GM23338 (cell line): ENCODE results near the gene TACR3. TPM values are rescaled to one million over a fixed set of nuclear protein-coding genes. Genes with fewer than 3 reads are reported as not detected.

ENCODE experiments used
- ATAC-seq: fragments of 200-7000 bp; cut with Tn5 transposase; 3 replicates; pipeline ENCODE4 v1.9.1; 2020
- DNase-seq: peaks from one replicate; pipeline ENCODE4 v3.0.0-alpha.2; 2015; ENCODE audit warnings: low spot score
- H2AFZ ChIP-seq: fragments of 200-600 bp; sonication (generic); 2 replicates; pipeline ENCODE4 v1.8.0; 2016; ENCODE audit warnings: antibody characterized with exemption, mild to moderate bottlenecking, moderate library complexity
- H3F3A ChIP-seq: fragments of 200-600 bp; sonication (generic); replicated peaks from 2 replicates; pipeline ENCODE4 v1.8.0; 2017; ENCODE audit warnings: antibody characterized with exemption, mixed run types, low read depth
- H3K27ac ChIP-seq: fragments of 200-600 bp; sonication (generic); 2 replicates; pipeline ENCODE4 v1.6.1; 2016; ENCODE audit warnings: low read depth
- H3K27me3 ChIP-seq: fragments of 200-600 bp; sonication (generic); 2 replicates; pipeline ENCODE4 v1.8.0; 2016; ENCODE audit warnings: mild to moderate bottlenecking, mixed run types, moderate library complexity; ENCODE audit not compliant: insufficient read depth
- H3K36me3 ChIP-seq: fragments of 200-600 bp; sonication (generic); 2 replicates; pipeline ENCODE4 v1.8.0; 2016; ENCODE audit warnings: mild to moderate bottlenecking; ENCODE audit not compliant: insufficient read depth
- H3K4me1 ChIP-seq: fragments of 200-600 bp; sonication (generic); 2 replicates; pipeline ENCODE4 v1.8.0; 2016; ENCODE audit warnings: mild to moderate bottlenecking, moderate library complexity; ENCODE audit not compliant: insufficient read depth
- H3K4me2 ChIP-seq: fragments of 200-600 bp; sonication (generic); 2 replicates; pipeline ENCODE4 v1.7.1; 2017; ENCODE audit warnings: mixed run types
- H3K4me3 ChIP-seq: fragments of 200-600 bp; sonication (generic); 2 replicates; pipeline ENCODE4 v1.6.1; 2016; ENCODE audit warnings: mixed run types
- H3K79me2 ChIP-seq: fragments of 200-600 bp; sonication (generic); replicated peaks from 2 replicates; pipeline ENCODE4 v1.8.0; 2017; ENCODE audit warnings: mild to moderate bottlenecking; ENCODE audit not compliant: insufficient read depth
- H3K9me2 ChIP-seq: fragments of 200-600 bp; sonication (generic); 2 replicates; pipeline ENCODE4 v1.8.0; 2017; ENCODE audit not compliant: insufficient read depth
- H4K20me1 ChIP-seq: fragments of 200-600 bp; sonication (generic); replicated peaks from 2 replicates; pipeline ENCODE4 v1.8.0; 2017; ENCODE audit warnings: mild to moderate bottlenecking; ENCODE audit not compliant: insufficient read depth
- H3K27ac Mint-ChIP-seq: 2 replicates; pipeline ENCODE4 v1.8.0; 2020; ENCODE audit warnings: inconsistent platforms, mild to moderate bottlenecking, moderate library complexity, mixed read lengths
- H3K27me3 Mint-ChIP-seq: 3 replicates; pipeline ENCODE4 v1.8.0; 2022; ENCODE audit warnings: low read depth, mild to moderate bottlenecking, moderate library complexity, mixed read lengths, inconsistent platforms; ENCODE audit not compliant: insufficient read depth, poor library complexity
- H3K36me3 Mint-ChIP-seq: 3 replicates; pipeline ENCODE4 v1.8.0; 2021; ENCODE audit warnings: low read depth, mild to moderate bottlenecking, inconsistent platforms, moderate library complexity, mixed read lengths
- H3K4me1 Mint-ChIP-seq: 3 replicates; pipeline ENCODE4 v1.8.0; 2020; ENCODE audit warnings: mild to moderate bottlenecking, inconsistent platforms, mixed read lengths
- H3K4me3 Mint-ChIP-seq: 3 replicates; pipeline ENCODE4 v1.8.0; 2021; ENCODE audit warnings: moderate library complexity, mild to moderate bottlenecking, inconsistent platforms, mixed read lengths
- H3K9me3 Mint-ChIP-seq: 3 replicates; pipeline ENCODE4 v1.8.0; 2020; ENCODE audit warnings: moderate library complexity, mild to moderate bottlenecking, inconsistent platforms, mixed read lengths
- EZH2phosphoT487 ChIP-seq: fragments of 200-600 bp; sonication (generic); IDR thresholded peaks from one replicate; pipeline ENCODE4 v1.8.1; 2018; ENCODE audit warnings: antibody characterized with exemption; ENCODE audit not compliant: unreplicated experiment
- JUNB ChIP-seq: IDR thresholded peaks from one replicate; pipeline ENCODE4 v1.6.1; 2016; ENCODE audit warnings: antibody characterized with exemption; ENCODE audit not compliant: unreplicated experiment
- NANOG ChIP-seq: IDR thresholded peaks from 2 replicates; pipeline ENCODE4 v1.6.1; 2016; ENCODE audit warnings: antibody characterized with exemption, borderline replicate concordance
- POLR2AphosphoS5 ChIP-seq: IDR thresholded peaks from 2 replicates; pipeline ENCODE4 v1.6.1; 2016; ENCODE audit warnings: antibody characterized with exemption, low read depth
- STAT1 ChIP-seq: IDR thresholded peaks from one replicate; pipeline ENCODE4 v1.6.1; 2016; ENCODE audit warnings: antibody characterized with exemption; ENCODE audit not compliant: unreplicated experiment
- ZNF114 ChIP-seq: fragments of 250-450 bp; sonication (Bioruptor Pico); IDR thresholded peaks from 2 replicates; pipeline ENCODE4 v1.5.0; 2020; ENCODE audit warnings: mild to moderate bottlenecking, moderate library complexity
- ZNF331 ChIP-seq: fragments of 250-450 bp; sonication (Bioruptor Pico); IDR thresholded peaks from 2 replicates; pipeline ENCODE4 v1.5.0; 2020; ENCODE audit warnings: low read depth, mild to moderate bottlenecking, moderate library complexity
- polyA plus RNA-seq: library from polyadenylated mRNA; unstranded; fragments of >200 nt; fragmentation: Nextera tagmentation; extraction: Ambion mirVana; gene quantifications from 2 replicates; pipeline ENCODE4 v1.2.1, GENCODE V29; 2016
- total RNA-seq: library from RNA; depleted of rRNA; stranded (reverse); fragments of >200 nt; shearing (Covaris generic); gene quantifications from 2 replicates; pipeline ENCODE4 v1.2.3, GENCODE V29; 2014
- TF ChIP-seq, protein P1 (sequence below), 2 experiments: fragments of 200-600 bp in 1 of 2; sonication (generic) in 1 of 2; conservative IDR thresholded peaks; 2 replicates each; pipeline versions ENCODE4 v1.5.1 to v1.6.1; 2016 to 2017; ENCODE audit warnings: antibody characterized with exemption in 2 of 2, low read depth in 2 of 2, mild to moderate bottlenecking in 2 of 2, moderate library complexity in 1 of 2
- TF ChIP-seq, protein P2 (sequence below): IDR thresholded peaks from 2 replicates; pipeline ENCODE4 v1.6.1; 2016; ENCODE audit warnings: antibody characterized with exemption
- TF ChIP-seq, protein P3 (sequence below): fragments of 250-450 bp; sonication (Bioruptor Pico); IDR thresholded peaks from 2 replicates; pipeline ENCODE4 v1.5.0; 2020; ENCODE audit warnings: mild to moderate bottlenecking, moderate library complexity

TACR3 gene
- total and polyA plus RNA-seq, 2 experiments from 2014 or later: 0.76 to 2.2 TPM

DNA sequence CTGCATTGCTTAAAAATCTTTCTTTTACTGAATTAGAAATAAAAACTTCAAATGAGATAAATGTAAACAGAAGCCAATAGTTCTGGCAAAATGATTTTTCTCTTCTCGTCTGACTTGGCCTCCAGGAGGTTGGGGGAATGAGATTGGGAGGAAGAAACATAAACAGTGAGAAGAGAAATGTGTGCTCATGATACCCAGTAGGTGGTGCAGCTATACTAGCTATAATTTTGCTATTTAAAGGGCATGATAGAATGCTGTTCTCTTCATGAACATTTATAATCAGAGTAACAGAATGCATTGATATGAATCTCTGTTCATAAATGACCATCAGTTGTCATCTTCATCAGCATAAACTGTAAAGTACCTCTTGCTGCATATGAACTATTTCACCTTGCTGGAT, 85.5 kb downstream of the TACR3 start:
- Histone ChIP-seq H3K79me2 (no peaks in the 10 kb centered on the region), H3K4me3 (no peak overlapping the region), H4K20me1 (no peaks in the 10 kb centered on the region), H3F3A (no peaks in the 10 kb centered on the region), H3K4me1 (no peaks in the 10 kb centered on the region), H3K36me3 (no peaks in the 10 kb centered on the region), H3K4me2 (no peak overlapping the region), H3K27me3 (no peaks in the 10 kb centered on the region), H3K27ac (no peak overlapping the region), H2AFZ (no peak overlapping the region), H3K9me2 (no peaks in the 10 kb centered on the region)
- ATAC-seq (no peak), DNase-seq (peak; percentile 11)
- Mint-ChIP-seq H3K4me3 (no peak overlapping the region), H3K4me1 (no peaks in the 10 kb centered on the region; the same call in 2 of the 3 replicates), H3K36me3 (no peaks in the 10 kb centered on the region), H3K27ac (no peak overlapping the region), H3K9me3 (no peaks in the 10 kb centered on the region), H3K27me3 (no peaks in the 10 kb centered on the region)
- no peak for TF ChIP-seq POLR2AphosphoS5
- TF ChIP-seq, protein P1, sequence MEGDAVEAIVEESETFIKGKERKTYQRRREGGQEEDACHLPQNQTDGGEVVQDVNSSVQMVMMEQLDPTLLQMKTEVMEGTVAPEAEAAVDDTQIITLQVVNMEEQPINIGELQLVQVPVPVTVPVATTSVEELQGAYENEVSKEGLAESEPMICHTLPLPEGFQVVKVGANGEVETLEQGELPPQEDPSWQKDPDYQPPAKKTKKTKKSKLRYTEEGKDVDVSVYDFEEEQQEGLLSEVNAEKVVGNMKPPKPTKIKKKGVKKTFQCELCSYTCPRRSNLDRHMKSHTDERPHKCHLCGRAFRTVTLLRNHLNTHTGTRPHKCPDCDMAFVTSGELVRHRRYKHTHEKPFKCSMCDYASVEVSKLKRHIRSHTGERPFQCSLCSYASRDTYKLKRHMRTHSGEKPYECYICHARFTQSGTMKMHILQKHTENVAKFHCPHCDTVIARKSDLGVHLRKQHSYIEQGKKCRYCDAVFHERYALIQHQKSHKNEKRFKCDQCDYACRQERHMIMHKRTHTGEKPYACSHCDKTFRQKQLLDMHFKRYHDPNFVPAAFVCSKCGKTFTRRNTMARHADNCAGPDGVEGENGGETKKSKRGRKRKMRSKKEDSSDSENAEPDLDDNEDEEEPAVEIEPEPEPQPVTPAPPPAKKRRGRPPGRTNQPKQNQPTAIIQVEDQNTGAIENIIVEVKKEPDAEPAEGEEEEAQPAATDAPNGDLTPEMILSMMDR (conservative IDR thresholded peaks at IDR 0.05; ENCODE audit: low read depth in 2 of 2): peak; percentile 32 to 35; a peak in 3 of 4 replicates
- no peak for TF ChIP-seq ZNF331
- TF ChIP-seq JUNB: no peak
- no peak for TF ChIP-seq NANOG
- TF ChIP-seq, protein P2, sequence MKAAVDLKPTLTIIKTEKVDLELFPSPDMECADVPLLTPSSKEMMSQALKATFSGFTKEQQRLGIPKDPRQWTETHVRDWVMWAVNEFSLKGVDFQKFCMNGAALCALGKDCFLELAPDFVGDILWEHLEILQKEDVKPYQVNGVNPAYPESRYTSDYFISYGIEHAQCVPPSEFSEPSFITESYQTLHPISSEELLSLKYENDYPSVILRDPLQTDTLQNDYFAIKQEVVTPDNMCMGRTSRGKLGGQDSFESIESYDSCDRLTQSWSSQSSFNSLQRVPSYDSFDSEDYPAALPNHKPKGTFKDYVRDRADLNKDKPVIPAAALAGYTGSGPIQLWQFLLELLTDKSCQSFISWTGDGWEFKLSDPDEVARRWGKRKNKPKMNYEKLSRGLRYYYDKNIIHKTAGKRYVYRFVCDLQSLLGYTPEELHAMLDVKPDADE: no peak

DNA sequence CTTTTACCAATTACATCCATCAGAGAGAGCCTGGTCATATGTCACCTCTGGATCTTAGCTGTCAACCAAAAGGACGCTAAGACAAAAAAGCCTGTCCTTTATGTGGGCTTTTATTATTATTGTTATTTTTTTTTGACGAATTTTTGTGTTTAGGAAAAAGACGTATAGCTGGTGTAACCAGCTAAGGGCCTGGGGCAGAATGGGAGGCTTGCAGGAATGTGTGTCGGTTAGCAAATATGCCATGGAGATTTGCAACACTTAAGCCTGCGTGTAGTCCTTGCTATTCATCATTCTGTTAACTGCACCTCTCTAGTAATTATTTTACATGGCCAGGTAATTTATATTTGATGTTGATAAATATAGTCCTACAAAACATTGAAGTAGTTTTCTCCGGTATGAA, 93.5 kb downstream of the TACR3 start:
- Mint-ChIP-seq H3K27me3 (no peaks in the 10 kb centered on the region), H3K4me1 (peaks cover 3% of the 10 kb centered on the region; the same call in 2 of the 3 replicates), H3K36me3 (no peaks in the 10 kb centered on the region), H3K4me3 (no peak overlapping the region), H3K27ac (no peak overlapping the region), H3K9me3 (no peaks in the 10 kb centered on the region; the same call in 2 of the 3 replicates)
- Histone ChIP-seq H3K4me1 (no peaks in the 10 kb centered on the region; the same call in 1 of the 2 replicates), H3K27me3 (no peaks in the 10 kb centered on the region), H3K27ac (no peak overlapping the region), H2AFZ (no peak overlapping the region), H3K4me2 (no peak overlapping the region), H4K20me1 (no peaks in the 10 kb centered on the region), H3K9me2 (no peaks in the 10 kb centered on the region), H3F3A (no peaks in the 10 kb centered on the region), H3K36me3 (no peaks in the 10 kb centered on the region), H3K4me3 (no peak overlapping the region), H3K79me2 (no peaks in the 10 kb centered on the region)
- TF ChIP-seq NANOG: no peak
- TF ChIP-seq ZNF114 (CRISPR knock-in tag): no peak
- TF ChIP-seq, protein P3, sequence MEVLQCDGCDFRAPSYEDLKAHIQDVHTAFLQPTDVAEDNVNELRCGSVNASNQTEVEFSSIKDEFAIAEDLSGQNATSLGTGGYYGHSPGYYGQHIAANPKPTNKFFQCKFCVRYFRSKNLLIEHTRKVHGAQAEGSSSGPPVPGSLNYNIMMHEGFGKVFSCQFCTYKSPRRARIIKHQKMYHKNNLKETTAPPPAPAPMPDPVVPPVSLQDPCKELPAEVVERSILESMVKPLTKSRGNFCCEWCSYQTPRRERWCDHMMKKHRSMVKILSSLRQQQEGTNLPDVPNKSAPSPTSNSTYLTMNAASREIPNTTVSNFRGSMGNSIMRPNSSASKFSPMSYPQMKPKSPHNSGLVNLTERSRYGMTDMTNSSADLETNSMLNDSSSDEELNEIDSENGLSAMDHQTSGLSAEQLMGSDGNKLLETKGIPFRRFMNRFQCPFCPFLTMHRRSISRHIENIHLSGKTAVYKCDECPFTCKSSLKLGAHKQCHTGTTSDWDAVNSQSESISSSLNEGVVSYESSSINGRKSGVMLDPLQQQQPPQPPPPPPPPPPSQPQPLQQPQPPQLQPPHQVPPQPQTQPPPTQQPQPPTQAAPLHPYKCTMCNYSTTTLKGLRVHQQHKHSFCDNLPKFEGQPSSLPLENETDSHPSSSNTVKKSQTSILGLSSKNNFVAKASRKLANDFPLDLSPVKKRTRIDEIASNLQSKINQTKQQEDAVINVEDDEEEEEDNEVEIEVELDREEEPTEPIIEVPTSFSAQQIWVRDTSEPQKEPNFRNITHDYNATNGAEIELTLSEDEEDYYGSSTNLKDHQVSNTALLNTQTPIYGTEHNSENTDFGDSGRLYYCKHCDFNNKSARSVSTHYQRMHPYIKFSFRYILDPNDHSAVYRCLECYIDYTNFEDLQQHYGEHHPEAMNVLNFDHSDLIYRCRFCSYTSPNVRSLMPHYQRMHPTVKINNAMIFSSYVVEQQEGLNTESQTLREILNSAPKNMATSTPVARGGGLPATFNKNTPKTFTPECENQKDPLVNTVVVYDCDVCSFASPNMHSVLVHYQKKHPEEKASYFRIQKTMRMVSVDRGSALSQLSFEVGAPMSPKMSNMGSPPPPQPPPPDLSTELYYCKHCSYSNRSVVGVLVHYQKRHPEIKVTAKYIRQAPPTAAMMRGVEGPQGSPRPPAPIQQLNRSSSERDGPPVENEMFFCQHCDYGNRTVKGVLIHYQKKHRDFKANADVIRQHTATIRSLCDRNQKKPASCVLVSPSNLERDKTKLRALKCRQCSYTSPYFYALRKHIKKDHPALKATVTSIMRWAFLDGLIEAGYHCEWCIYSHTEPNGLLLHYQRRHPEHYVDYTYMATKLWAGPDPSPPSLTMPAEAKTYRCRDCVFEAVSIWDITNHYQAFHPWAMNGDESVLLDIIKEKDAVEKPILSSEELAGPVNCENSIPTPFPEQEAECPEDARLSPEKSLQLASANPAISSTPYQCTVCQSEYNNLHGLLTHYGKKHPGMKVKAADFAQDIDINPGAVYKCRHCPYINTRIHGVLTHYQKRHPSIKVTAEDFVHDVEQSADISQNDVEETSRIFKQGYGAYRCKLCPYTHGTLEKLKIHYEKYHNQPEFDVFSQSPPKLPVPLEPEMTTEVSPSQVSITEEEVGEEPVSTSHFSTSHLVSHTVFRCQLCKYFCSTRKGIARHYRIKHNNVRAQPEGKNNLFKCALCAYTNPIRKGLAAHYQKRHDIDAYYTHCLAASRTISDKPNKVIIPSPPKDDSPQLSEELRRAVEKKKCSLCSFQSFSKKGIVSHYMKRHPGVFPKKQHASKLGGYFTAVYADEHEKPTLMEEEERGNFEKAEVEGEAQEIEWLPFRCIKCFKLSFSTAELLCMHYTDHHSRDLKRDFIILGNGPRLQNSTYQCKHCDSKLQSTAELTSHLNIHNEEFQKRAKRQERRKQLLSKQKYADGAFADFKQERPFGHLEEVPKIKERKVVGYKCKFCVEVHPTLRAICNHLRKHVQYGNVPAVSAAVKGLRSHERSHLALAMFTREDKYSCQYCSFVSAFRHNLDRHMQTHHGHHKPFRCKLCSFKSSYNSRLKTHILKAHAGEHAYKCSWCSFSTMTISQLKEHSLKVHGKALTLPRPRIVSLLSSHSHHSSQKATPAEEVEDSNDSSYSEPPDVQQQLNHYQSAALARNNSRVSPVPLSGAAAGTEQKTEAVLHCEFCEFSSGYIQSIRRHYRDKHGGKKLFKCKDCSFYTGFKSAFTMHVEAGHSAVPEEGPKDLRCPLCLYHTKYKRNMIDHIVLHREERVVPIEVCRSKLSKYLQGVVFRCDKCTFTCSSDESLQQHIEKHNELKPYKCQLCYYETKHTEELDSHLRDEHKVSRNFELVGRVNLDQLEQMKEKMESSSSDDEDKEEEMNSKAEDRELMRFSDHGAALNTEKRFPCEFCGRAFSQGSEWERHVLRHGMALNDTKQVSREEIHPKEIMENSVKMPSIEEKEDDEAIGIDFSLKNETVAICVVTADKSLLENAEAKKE: no peak
- TF ChIP-seq STAT1: no peak
- TF ChIP-seq JUNB: no peak
- TF ChIP-seq, protein P2: no peak
- no peak for TF ChIP-seq EZH2phosphoT487
- DNase-seq: peak; percentile 22
- ATAC-seq: no peak
